A673 (cell line): ENCODE results near the gene BHLHE23.

Experiments
- CTCF ChIP-seq: fragments of 300-800, 200-600 bp; sonication (generic); conservative IDR thresholded peaks from 2 replicates; pipeline ENCODE4 v1.5.1; 2017; ENCODE audit warnings: low read depth, mild to moderate bottlenecking, antibody characterized with exemption, low read length, moderate library complexity, mixed read lengths
- EZH2 ChIP-seq: fragments of 200-600 bp; sonication (generic); IDR thresholded peaks from 2 replicates; pipeline ENCODE4 v1.6.1; 2017; ENCODE audit warnings: borderline replicate concordance, low read depth, mild to moderate bottlenecking, mixed read lengths, antibody characterized with exemption, low read length; ENCODE audit not compliant: poor library complexity, severe bottlenecking

GRCh38 chr20:63027221-63027921 lies 20.6 kb upstream of the BHLHE23 start:
- TF ChIP-seq CTCF: no peak
- no peak for TF ChIP-seq EZH2
